ENCODE data around the gene CC2D1B. TPM values are rescaled to one million over a fixed set of nuclear protein-coding genes. Genes with fewer than 3 reads are reported as not detected.

Gene CC2D1B
- total and polyA plus RNA-seq, 9 of the 15 experiments (the other 6 are each of a cell fraction or from before 2014, with no cell fraction given): 1.2 to 33.6 (median 25.5) TPM

DNA sequence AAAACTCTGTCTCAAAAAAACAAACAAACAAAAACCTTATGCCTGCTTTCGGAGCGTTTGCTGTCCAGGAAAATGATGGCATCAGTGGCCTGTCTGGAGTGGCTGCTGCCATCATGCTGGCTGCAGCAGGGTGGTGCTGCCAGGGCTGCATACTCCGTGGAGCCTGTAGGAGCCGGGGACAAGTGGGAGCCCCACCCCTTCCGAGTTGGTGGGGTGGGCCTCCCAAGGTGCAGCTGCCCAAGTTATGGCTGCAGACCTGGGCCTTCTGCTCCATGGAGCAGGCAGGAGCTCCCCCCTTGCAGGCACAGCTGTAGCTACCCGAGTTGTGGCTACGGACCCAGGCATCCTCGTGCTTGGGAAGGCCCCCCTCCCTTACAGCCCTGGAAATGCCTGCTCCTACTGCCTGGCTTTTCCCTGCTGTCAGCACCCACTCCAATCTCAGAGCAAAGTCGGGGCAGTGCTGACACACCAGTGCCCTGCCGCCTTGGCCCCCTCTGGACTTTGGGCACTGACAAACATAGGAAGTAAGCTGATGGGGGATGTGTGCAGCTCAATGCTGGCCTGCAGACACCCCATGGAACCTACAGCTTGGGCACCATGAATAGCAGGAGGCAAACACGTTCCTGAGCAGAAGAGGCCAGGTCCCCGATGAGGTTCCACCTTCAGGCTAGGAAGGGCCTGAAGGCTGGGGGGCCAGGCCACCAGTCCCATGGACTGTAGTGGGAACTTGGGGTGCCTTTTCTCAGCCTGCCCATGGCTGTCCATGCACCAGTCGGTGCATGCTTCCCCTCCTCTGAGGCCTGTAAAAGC, 60.4 kb downstream of the CC2D1B start:
- in situ Hi-C loops (cut with MboI): no loop called here
- Histone ChIP-seq H3K27me3 (ENCODE audit: control insufficient read depth in 2 of 2, insufficient read depth in 2 of 2, low read length in 2 of 2) (no peaks in the 10 kb centered on the region), H3K4me1 (replicated peaks in 1 of 2; ENCODE audit: control insufficient read depth in 2 of 2, insufficient read depth in 2 of 2, low read length in 2 of 2) (peaks cover 0 to 6% of the 10 kb centered on the region in 2 experiments; a peak in 1 of 5 replicates), H3K9ac (ENCODE audit: insufficient read depth in 1 of 2, low read depth in 2 of 2, low read length in 2 of 2) (no peak overlapping the region), H3K9me3 (replicated peaks; ENCODE audit: control insufficient read depth, insufficient read depth, low read depth, low read length) (no peaks in the 10 kb centered on the region), H4K20me1 (replicated peaks; ENCODE audit: control insufficient read depth, insufficient read depth, low read length) (no peaks in the 10 kb centered on the region), H3K79me2 (ENCODE audit: control insufficient read depth, insufficient read depth, low read length) (no peaks in the 10 kb centered on the region), H3K4me2 (ENCODE audit: insufficient read depth, low read length) (no peak overlapping the region), H3K9me1 (ENCODE audit: control insufficient read depth, insufficient read depth, low read length) (no peaks in the 10 kb centered on the region), H2AFZ (ENCODE audit: low read depth, low read length) (no peak overlapping the region), H3K36me3 (ENCODE audit: control insufficient read depth, insufficient read depth, low read length) (no peaks in the 10 kb centered on the region), H3K4me3 (no peak overlapping the region), H3K27ac (ENCODE audit: extremely low read depth, low read depth, low read length) (no peak overlapping the region)
- 78% methylated on average over 13 of the region's 13 CpGs for WGBS (ENCODE audit: insufficient coverage, low coverage, missing lambda C conversion rate)
- ChIA-PET POLR2A (interaction anchor here (0.6 kb wide), 1 partner anchor 156 kb away, joined by 3 read pairs; no protein-coding TSS in a partner anchor), CTCF (ENCODE audit: low intra/inter-chr PET ratio) (no interaction called here)
- intact Hi-C loops (cut with micrococcal nuclease): no loop called here
- DNase-seq (ENCODE audit: extremely low read depth in 1 of 4, low spot score in 3 of 4) (no peak), ATAC-seq (no peak), FAIRE-seq (no peak)
- TF ChIP-seq ZNF696 (CRISPR knock-in tag; conservative IDR thresholded peaks at IDR 0.05): no peak
- no peak for TF ChIP-seq SMARCB1 (IDR thresholded peaks at IDR 0.05; ENCODE audit: insufficient read length, low read depth)
- TF ChIP-seq ZFP1 (CRISPR knock-in tag; IDR thresholded peaks at IDR 0.05): no peak
- no peak for TF ChIP-seq MTA1 (IDR thresholded peaks at IDR 0.05; ENCODE audit: borderline replicate concordance)
- no TSS peak for BruUV-seq (replicated peaks)

Other genes with a start within 250 kb of the CC2D1B start
- gene ZFYVE9, start 224.1 kb downstream of the CC2D1B start, total RNA-seq (2014; rRNA removed): 8.9 and 9.4 TPM in 2 replicates
- 14.4 and 16.7 TPM in 2 replicates for gene ZFYVE9, start 224.1 kb downstream of the CC2D1B start, total RNA-seq (2014; rRNA removed; fragmentation: Illumina TruSeq; extraction: Trizol)
- gene ZFYVE9, start 224.1 kb downstream of the CC2D1B start, total RNA-seq (2015; rRNA removed; fragmentation: Illumina TruSeq; extraction: Trizol): 11.9 and 13.2 TPM in 2 replicates
- 9.0 and 10.2 TPM in 2 replicates for gene ZFYVE9, start 224.1 kb downstream of the CC2D1B start, total RNA-seq (2021)
- gene ZFYVE9, start 224.1 kb downstream of the CC2D1B start, polyA plus RNA-seq (2011; rRNA removed): 8.1 and 9.1 TPM in 2 replicates
- gene ZFYVE9, start 224.1 kb downstream of the CC2D1B start, polyA plus RNA-seq (2014; fragmentation: Illumina TruSeq; extraction: Trizol): 8.1 and 8.4 TPM in 2 replicates
- under 1 TPM; 0.52 to 0.84 TPM for gene ZFYVE9, start 224.1 kb downstream of the CC2D1B start, polyA plus RNA-seq (2014; fragmentation: Nextera tagmentation; extraction: Ambion mirVana)
- 5.0 and 5.4 TPM in 2 replicates for gene ZFYVE9, start 224.1 kb downstream of the CC2D1B start, polyA plus RNA-seq (2014; rRNA removed)
- 70.5 and 74.5 TPM in 2 replicates for gene ORC1, start 38.2 kb upstream of the CC2D1B start, total RNA-seq (2014; rRNA removed)
- 66.7 and 69.9 TPM in 2 replicates for gene ORC1, start 38.2 kb upstream of the CC2D1B start, total RNA-seq (2014; rRNA removed; fragmentation: Illumina TruSeq; extraction: Trizol)
- gene ORC1, start 38.2 kb upstream of the CC2D1B start, total RNA-seq (2015; rRNA removed; fragmentation: Illumina TruSeq; extraction: Trizol): 66.6 and 69.7 TPM in 2 replicates
- gene ORC1, start 38.2 kb upstream of the CC2D1B start, total RNA-seq (2021): 65.8 and 72.0 TPM in 2 replicates
- 80.7 and 91.8 TPM in 2 replicates for gene ORC1, start 38.2 kb upstream of the CC2D1B start, polyA plus RNA-seq (2011; rRNA removed)
- 82.6 and 91.6 TPM in 2 replicates for gene ORC1, start 38.2 kb upstream of the CC2D1B start, polyA plus RNA-seq (2014; fragmentation: Illumina TruSeq; extraction: Trizol)
- gene ORC1, start 38.2 kb upstream of the CC2D1B start, polyA plus RNA-seq (2014; fragmentation: Nextera tagmentation; extraction: Ambion mirVana): 10 to 100 TPM; 26.4 to 46.9 TPM
- 61.7 and 63.5 TPM in 2 replicates for gene ORC1, start 38.2 kb upstream of the CC2D1B start, polyA plus RNA-seq (2014; rRNA removed)
- 53.6 and 64.4 TPM in 2 replicates for gene PRPF38A, start 38.4 kb upstream of the CC2D1B start, total RNA-seq (2014; rRNA removed)
- gene PRPF38A, start 38.4 kb upstream of the CC2D1B start, total RNA-seq (2014; rRNA removed; fragmentation: Illumina TruSeq; extraction: Trizol): 67.5 and 71.8 TPM in 2 replicates
- 51.0 and 58.7 TPM in 2 replicates for gene PRPF38A, start 38.4 kb upstream of the CC2D1B start, total RNA-seq (2015; rRNA removed; fragmentation: Illumina TruSeq; extraction: Trizol)
- 115 and 122 TPM in 2 replicates for gene PRPF38A, start 38.4 kb upstream of the CC2D1B start, total RNA-seq (2021)
- 89.2 and 108 TPM in 2 replicates for gene PRPF38A, start 38.4 kb upstream of the CC2D1B start, polyA plus RNA-seq (2011; rRNA removed)
- gene PRPF38A, start 38.4 kb upstream of the CC2D1B start, polyA plus RNA-seq (2014; fragmentation: Illumina TruSeq; extraction: Trizol): 120 and 133 TPM in 2 replicates
- gene PRPF38A, start 38.4 kb upstream of the CC2D1B start, polyA plus RNA-seq (2014; fragmentation: Nextera tagmentation; extraction: Ambion mirVana): 100 to 1,000 TPM; 126 to 198 TPM
- gene PRPF38A, start 38.4 kb upstream of the CC2D1B start, polyA plus RNA-seq (2014; rRNA removed): 54.8 and 58.6 TPM in 2 replicates
- 35.5 and 55.5 TPM in 2 replicates for gene TUT4, start 186.9 kb upstream of the CC2D1B start, total RNA-seq (2014; rRNA removed)
- gene TUT4, start 186.9 kb upstream of the CC2D1B start, total RNA-seq (2014; rRNA removed; fragmentation: Illumina TruSeq; extraction: Trizol): 41.9 and 44.2 TPM in 2 replicates
- 36.7 and 37.2 TPM in 2 replicates for gene TUT4, start 186.9 kb upstream of the CC2D1B start, total RNA-seq (2015; rRNA removed; fragmentation: Illumina TruSeq; extraction: Trizol)
- 38.7 and 39.3 TPM in 2 replicates for gene TUT4, start 186.9 kb upstream of the CC2D1B start, total RNA-seq (2021)
- 24.6 and 52.8 TPM in 2 replicates for gene TUT4, start 186.9 kb upstream of the CC2D1B start, polyA plus RNA-seq (2011; rRNA removed)
- gene TUT4, start 186.9 kb upstream of the CC2D1B start, polyA plus RNA-seq (2014; fragmentation: Illumina TruSeq; extraction: Trizol): 49.3 and 53.5 TPM in 2 replicates
- 10 to 100 TPM; 15.8 to 21.3 TPM for gene TUT4, start 186.9 kb upstream of the CC2D1B start, polyA plus RNA-seq (2014; fragmentation: Nextera tagmentation; extraction: Ambion mirVana)
- gene TUT4, start 186.9 kb upstream of the CC2D1B start, polyA plus RNA-seq (2014; rRNA removed): 40.8 and 42.4 TPM in 2 replicates
- not detected in 2 replicates for gene GPX7, start 236.2 kb upstream of the CC2D1B start, total RNA-seq (2014; rRNA removed)
- not detected in 2 replicates for gene GPX7, start 236.2 kb upstream of the CC2D1B start, total RNA-seq (2014; rRNA removed; fragmentation: Illumina TruSeq; extraction: Trizol)
- not detected in 2 replicates for gene GPX7, start 236.2 kb upstream of the CC2D1B start, total RNA-seq (2015; rRNA removed; fragmentation: Illumina TruSeq; extraction: Trizol)
- gene GPX7, start 236.2 kb upstream of the CC2D1B start, total RNA-seq (2021): not detected in 2 replicates
- 0.07 TPM in 1 of 2 replicates, not detected in the other for gene GPX7, start 236.2 kb upstream of the CC2D1B start, polyA plus RNA-seq (2011; rRNA removed)
- not detected in 2 replicates for gene GPX7, start 236.2 kb upstream of the CC2D1B start, polyA plus RNA-seq (2014; fragmentation: Illumina TruSeq; extraction: Trizol)
- gene GPX7, start 236.2 kb upstream of the CC2D1B start, polyA plus RNA-seq (2014; fragmentation: Nextera tagmentation; extraction: Ambion mirVana): under 1 TPM in 1 of 2 experiments, not detected in 1; 0.08 TPM
- gene GPX7, start 236.2 kb upstream of the CC2D1B start, polyA plus RNA-seq (2014; rRNA removed): not detected in 2 replicates